ENCODE measurements around the gene BMP6.

DNA sequence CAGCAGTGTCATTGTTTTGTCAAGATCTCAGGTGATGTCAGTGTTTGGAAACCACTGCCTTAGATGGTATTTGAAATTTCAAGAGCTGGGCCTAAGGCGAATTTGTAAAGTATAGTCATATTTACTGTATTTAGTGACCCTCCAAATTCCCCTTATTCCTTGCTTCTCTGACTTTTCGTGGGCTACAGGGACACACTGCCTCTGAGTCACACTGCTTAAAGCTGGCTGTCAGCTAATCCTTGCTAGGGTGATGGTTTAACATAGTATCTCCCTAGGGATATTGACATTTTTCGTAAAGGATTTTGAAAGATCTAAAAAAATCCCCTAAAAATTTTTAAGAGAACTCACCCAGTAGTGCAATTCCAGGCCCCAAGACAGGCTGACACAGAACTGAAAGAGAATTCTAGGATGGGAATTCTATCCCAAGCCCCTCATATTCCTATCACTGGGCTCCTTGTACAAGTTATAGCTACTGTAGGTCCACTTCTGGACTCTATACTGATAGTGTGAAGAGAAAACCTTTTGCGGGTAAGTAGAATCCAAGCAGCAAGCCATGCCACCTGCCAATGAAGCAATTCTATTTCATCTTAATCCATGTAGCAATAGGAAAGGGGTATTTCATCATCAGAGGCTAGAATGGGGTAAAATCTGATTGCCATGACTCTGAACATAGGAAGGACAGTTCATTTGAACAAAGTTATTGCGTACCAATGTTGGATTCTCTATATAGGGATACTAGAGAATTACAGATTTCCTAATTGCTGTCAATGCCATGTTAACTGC, 4.3 kb downstream of the BMP6 start:
- TF ChIP-seq EZH2 (IDR thresholded peaks at IDR 0.05; ENCODE audit: low read depth): no peak
- TF ChIP-seq, protein P1, sequence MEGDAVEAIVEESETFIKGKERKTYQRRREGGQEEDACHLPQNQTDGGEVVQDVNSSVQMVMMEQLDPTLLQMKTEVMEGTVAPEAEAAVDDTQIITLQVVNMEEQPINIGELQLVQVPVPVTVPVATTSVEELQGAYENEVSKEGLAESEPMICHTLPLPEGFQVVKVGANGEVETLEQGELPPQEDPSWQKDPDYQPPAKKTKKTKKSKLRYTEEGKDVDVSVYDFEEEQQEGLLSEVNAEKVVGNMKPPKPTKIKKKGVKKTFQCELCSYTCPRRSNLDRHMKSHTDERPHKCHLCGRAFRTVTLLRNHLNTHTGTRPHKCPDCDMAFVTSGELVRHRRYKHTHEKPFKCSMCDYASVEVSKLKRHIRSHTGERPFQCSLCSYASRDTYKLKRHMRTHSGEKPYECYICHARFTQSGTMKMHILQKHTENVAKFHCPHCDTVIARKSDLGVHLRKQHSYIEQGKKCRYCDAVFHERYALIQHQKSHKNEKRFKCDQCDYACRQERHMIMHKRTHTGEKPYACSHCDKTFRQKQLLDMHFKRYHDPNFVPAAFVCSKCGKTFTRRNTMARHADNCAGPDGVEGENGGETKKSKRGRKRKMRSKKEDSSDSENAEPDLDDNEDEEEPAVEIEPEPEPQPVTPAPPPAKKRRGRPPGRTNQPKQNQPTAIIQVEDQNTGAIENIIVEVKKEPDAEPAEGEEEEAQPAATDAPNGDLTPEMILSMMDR (conservative IDR thresholded peaks at IDR 0.05): no peak
